Cardiac muscle cell (in vitro differentiated cells and primary cell): ENCODE measurements around the gene USP48. TPM values are rescaled to one million over a fixed set of nuclear protein-coding genes. Genes with fewer than 3 reads are reported as not detected.

Experiments
- DNase-seq, 2 donors: peaks; one replicate each; pipeline versions ENCODE4 v3.0.0 to v3.0.0-alpha.2; 2010 to 2017; ENCODE audit warnings: low read depth in 1 of 2, low spot score in 1 of 2
- H3K27ac ChIP-seq: fragments of 200-600 bp; sonication (generic); 2 replicates; pipeline ENCODE4 v1.5.1; 2016
- H3K27me3 ChIP-seq: fragments of 200-600 bp; sonication (generic); 2 replicates; pipeline ENCODE4 v1.6.0; 2016; ENCODE audit warnings: control low read depth
- H3K36me3 ChIP-seq: fragments of 200-600 bp; sonication (generic); 2 replicates; pipeline ENCODE4 v1.5.1; 2016; ENCODE audit warnings: control low read depth
- H3K4me1 ChIP-seq: fragments of 200-600 bp; sonication (generic); 2 replicates; pipeline ENCODE4 v1.8.1; 2017; ENCODE audit warnings: low read depth, mild to moderate bottlenecking, mixed run types
- H3K4me3 ChIP-seq: fragments of 200-600 bp; sonication (generic); 2 replicates; pipeline ENCODE4 v1.5.1; 2016; ENCODE audit warnings: mild to moderate bottlenecking
- H3K9me3 ChIP-seq: fragments of 200-600 bp; sonication (generic); 2 replicates; pipeline ENCODE4 v1.5.1; 2017; ENCODE audit warnings: low read depth, mild to moderate bottlenecking, control low read depth
- polyA plus RNA-seq: library from polyadenylated mRNA; unstranded; fragments of >200 nt; fragmentation: Nextera tagmentation; extraction: Ambion mirVana; gene quantifications from 2 replicates; pipeline ENCODE4 v1.2.1, GENCODE V29; 2016
- total RNA-seq: library from RNA; depleted of rRNA; stranded (reverse); fragments of >200 nt; gene quantifications from 2 replicates; pipeline ENCODE4 v1.2.3, GENCODE V29; 2016
- TF ChIP-seq, protein P1 (sequence below): IDR thresholded peaks from 2 replicates; pipeline ENCODE4 v1.5.1; 2012; ENCODE audit warnings: low read depth, mild to moderate bottlenecking, low read length

The USP48 gene
- total and polyA plus RNA-seq, 2 experiments from 2014 or later: 29.6 to 52.4 TPM

DNA sequence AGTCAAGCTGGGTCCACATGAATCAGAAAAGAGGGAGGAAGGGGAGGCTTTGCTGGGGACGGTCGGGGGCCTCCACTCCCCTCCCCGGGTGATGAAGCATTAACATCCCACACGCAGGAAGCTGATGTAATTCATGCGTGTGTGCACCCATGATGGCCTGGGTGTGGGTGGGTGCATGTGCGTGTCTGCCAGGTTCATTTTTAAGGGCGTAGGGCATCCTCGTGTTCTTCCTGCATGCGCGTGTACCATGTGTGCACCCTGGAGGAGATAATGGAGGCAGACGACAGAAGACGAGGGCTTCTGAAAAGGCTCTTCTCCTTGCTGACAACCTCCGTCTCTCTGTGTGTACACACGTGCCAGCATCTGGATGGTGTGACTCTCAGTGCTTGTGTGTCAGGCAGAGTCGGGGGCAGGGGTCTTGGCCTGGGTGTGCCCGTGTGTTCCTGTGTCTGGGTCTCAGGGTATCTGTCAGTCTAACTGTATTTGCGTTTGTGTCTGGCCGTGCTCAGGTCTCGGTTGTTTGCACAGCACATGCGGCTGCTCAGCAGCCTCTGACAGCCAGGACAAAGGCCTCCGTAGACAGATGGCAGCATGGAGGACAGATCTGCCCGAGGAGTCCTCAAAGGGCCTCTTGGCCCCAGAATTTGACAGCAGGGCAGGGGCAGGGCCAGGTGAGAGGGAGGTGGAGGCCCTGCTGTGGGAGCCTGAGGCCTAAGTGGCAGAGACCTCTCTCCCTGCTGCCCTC lies 116.2 kb downstream of the USP48 start:
- Histone ChIP-seq H3K27ac (no peak overlapping the region), H3K9me3 (no peaks in the 10 kb centered on the region), H3K4me1 (peaks cover 3% of the 10 kb centered on the region), H3K36me3 (no peaks in the 10 kb centered on the region), H3K27me3 (peaks cover 22% of the 10 kb centered on the region), H3K4me3 (no peak overlapping the region)
- DNase-seq: no peak
- TF ChIP-seq, protein P1, sequence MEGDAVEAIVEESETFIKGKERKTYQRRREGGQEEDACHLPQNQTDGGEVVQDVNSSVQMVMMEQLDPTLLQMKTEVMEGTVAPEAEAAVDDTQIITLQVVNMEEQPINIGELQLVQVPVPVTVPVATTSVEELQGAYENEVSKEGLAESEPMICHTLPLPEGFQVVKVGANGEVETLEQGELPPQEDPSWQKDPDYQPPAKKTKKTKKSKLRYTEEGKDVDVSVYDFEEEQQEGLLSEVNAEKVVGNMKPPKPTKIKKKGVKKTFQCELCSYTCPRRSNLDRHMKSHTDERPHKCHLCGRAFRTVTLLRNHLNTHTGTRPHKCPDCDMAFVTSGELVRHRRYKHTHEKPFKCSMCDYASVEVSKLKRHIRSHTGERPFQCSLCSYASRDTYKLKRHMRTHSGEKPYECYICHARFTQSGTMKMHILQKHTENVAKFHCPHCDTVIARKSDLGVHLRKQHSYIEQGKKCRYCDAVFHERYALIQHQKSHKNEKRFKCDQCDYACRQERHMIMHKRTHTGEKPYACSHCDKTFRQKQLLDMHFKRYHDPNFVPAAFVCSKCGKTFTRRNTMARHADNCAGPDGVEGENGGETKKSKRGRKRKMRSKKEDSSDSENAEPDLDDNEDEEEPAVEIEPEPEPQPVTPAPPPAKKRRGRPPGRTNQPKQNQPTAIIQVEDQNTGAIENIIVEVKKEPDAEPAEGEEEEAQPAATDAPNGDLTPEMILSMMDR: no peak

DNA sequence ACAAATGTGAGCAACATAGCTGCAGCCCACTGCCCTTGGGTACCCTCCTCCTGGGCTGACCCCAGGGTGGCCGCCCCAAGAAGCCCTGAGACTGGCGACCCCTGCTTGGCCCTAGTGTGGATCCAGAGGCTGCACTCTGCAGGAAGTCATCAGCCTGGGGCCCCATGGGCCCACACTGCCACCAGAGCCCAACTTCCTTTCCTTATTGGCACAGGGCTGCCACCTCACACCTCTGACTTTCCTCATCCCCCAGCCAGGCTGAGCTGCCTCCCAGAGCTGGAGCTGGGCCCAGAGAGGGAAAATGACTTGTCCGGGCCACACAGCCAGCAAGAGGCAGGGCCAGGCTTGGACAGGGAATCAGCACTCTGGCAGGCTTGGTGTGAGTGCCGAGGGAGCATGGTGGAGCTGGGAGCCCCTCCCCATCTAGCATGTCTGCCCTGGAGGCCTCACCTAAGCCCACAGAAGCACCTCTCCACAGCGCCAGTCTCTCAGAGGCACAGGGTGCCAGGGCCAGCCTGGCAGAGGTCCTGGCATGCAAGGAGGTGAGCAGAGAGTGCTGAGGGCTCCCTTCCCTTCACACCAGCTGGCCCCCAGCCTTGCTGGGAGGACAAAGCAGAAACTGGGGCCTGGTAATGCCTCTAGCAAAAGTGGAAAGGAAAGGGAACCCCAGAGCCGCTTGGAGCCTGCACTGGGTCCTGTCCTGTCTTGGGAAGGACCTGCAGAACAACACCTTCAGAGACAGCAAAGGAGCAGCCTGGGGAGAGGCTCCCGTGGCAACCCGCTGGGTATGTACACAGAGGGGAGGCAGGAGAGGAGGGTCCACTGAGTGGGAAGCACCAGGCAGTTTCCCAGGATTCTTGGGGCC lies 117.0 kb downstream of the USP48 start:
- TF ChIP-seq, protein P1: no peak
- Histone ChIP-seq H3K4me3 (no peak overlapping the region), H3K36me3 (no peaks in the 10 kb centered on the region), H3K9me3 (no peaks in the 10 kb centered on the region), H3K4me1 (peaks cover 3% of the 10 kb centered on the region), H3K27me3 (peaks cover 30% of the 10 kb centered on the region), H3K27ac (no peak overlapping the region)
- no peak for DNase-seq

DNA sequence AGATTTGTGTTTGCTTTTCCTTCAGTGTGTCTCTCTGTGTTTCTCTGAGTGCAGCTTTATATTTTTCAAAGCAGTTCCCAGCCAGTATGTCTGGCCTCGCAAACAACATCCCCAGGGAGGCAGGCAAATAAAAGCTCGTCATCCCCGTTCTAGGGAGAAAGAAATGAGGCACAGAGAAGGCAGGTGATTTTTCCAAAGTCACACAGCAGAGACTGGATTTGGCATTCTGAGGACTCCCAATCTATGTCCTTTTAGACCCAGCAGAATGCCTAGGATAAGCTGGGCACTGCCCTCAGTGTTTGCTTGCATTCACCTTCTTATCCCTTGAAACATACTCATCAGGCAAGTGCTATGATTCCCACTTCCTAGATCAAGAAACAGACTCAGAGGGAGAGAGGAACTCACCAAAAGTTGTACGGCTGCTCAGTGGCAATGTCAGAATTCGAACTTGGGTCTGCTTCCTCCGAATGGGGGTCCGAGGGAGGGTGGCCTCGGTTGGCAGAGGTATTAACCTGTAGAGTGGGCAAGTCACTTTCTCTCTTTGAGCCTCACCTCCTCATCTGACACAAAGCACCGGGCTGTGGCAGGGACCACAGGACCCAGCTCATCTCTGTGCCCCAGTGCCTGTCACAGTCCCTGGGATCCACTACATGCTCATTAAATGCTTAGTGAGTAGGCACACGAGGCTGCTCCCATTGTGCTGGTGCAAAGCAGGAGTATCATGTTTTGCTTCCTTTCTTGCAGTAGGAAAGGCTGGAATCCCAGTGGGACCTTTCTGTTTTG lies 118.0 kb downstream of the USP48 start:
- peaks cover 3% of the 10 kb centered on the region for H3K4me1 ChIP-seq
- H3K4me3 ChIP-seq: no peak overlapping the region
- no peak for DNase-seq
- TF ChIP-seq, protein P1: no peak
- H3K9me3 ChIP-seq: no peaks in the 10 kb centered on the region
- no peak overlapping the region for H3K27ac ChIP-seq
- H3K27me3 ChIP-seq: peaks cover 37% of the 10 kb centered on the region
- no peaks in the 10 kb centered on the region for H3K36me3 ChIP-seq

DNA sequence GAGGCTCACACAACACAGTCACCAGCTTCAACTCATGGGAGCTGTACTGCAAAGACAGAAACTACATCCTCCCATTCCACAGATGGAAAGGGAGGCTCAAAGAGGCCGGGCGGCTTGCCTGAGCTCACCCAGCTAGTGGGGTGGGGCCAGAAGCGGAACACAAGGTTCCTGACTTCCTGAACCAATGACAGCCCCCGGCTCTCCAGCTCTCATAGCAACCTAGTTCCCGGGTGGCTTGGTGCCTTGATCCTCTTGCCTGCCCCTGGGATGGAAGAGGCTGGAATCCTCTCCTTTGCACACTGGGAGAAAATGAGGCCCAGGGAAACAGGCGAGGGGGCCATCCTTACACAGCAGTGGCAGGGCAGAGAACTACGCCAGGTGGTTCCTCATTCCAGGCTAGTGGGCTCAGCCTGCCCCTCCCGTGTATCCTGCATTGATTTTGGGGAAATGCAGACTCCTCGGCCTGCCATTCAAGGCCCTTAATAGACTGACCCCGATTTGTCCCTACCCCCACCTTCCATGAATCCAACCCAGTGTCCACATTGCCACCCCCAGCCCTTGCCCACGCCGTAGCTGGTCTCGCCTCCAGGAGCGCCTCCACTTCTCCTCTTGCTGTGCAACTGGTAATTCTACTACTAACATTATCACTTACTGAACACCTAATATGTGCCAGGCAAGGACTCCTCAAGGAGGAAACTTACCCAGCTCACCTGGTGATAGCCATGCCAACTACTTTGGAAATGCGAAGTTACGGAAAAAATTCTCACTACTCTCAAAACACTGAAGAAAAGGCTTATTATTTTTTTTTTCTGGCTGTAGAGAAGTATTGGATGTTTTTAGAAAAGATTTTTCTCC lies 118.8 kb downstream of the USP48 start:
- Histone ChIP-seq H3K4me3 (no peak overlapping the region), H3K27me3 (peaks cover 37% of the 10 kb centered on the region), H3K4me1 (peaks cover 3% of the 10 kb centered on the region), H3K9me3 (no peaks in the 10 kb centered on the region), H3K36me3 (no peaks in the 10 kb centered on the region), H3K27ac (no peak overlapping the region)
- DNase-seq: no peak
- TF ChIP-seq, protein P1: no peak
